Endothelial cell of umbilical vein (primary cell): Measurements from ENCODE around the gene ANGEL2. TPM values are rescaled to one million over a fixed set of nuclear protein-coding genes. Genes with fewer than 3 reads are reported as not detected.

Experiments
- BruUV-seq: library from RNA; stranded (reverse); fragments of 400-500 nt; replicated peaks from 2 replicates; lab custom pipeline; 2021; lab: Mats Ljungman, UMichigan
- CTCF ChIA-PET: fragments of 300-600, 350-600 bp; sonication (Branson Sonifier 250); formaldehyde crosslinking; loops from one replicate; lab custom pipeline; 2021; ENCODE audit warnings: antibody characterized with exemption, inconsistent platforms; lab: Charles Lee
- POLR2A ChIA-PET: fragments of 300-600, 350-600 bp; sonication (Branson Sonifier 250); formaldehyde crosslinking; loops from one replicate; lab custom pipeline; 2021; ENCODE audit warnings: antibody characterized with exemption, inconsistent platforms; lab: Charles Lee
- DNase-seq: peaks from one replicate; pipeline ENCODE4 v3.0.0-alpha.2; 2011; ENCODE audit warnings: low read depth, low spot score
- FAIRE-seq: peaks from 2 replicates; lab custom pipeline; 2011; peaks lifted over from hg19 to GRCh38; lab: Jason Lieb, UNC
- H2AFZ ChIP-seq: 2 replicates; pipeline ENCODE4 v1.6.0; 2012; ENCODE audit warnings: low read depth, low read length, control low read depth, inconsistent platforms
- H3K27ac ChIP-seq: 2 replicates; pipeline ENCODE4 v1.5.1; 2011; ENCODE audit warnings: low read depth, mild to moderate bottlenecking, control low read depth, low read length, moderate library complexity; ENCODE audit not compliant: insufficient read depth
- H3K27me3 ChIP-seq, 2 experiments: 2 replicates each; pipeline versions ENCODE4 v1.6.0 to v1.6.1; 2011; ENCODE audit warnings: low read length in 2 of 2, mixed read lengths in 1 of 2; ENCODE audit not compliant: control insufficient read depth in 2 of 2, insufficient read depth in 2 of 2
- H3K36me3 ChIP-seq, 2 experiments: 2 replicates in 1 of 2; 3 replicates in 1 of 2; pipeline ENCODE4 v1.5.1; 2011; ENCODE audit warnings: low read length in 2 of 2, mild to moderate bottlenecking in 1 of 2, moderate library complexity in 1 of 2; ENCODE audit not compliant: control insufficient read depth in 2 of 2, insufficient read depth in 2 of 2; ENCODE audit errors: extremely low read depth in 1 of 2
- H3K4me1 ChIP-seq: 3 replicates; pipeline ENCODE4 v1.5.1; 2011; ENCODE audit warnings: mild to moderate bottlenecking, low read length; ENCODE audit not compliant: control insufficient read depth, insufficient read depth; ENCODE audit errors: extremely low read depth
- H3K4me2 ChIP-seq: 2 replicates; pipeline ENCODE4 v1.6.1; 2011; ENCODE audit warnings: low read length, control low read depth, mixed read lengths; ENCODE audit not compliant: insufficient read depth
- H3K4me3 ChIP-seq, 3 experiments: fragments of 200-600 bp in 1 of 3; sonication (generic), shearing (Covaris generic) in 1 of 3; replicated peaks in 1 of 3; 2 replicates each; pipeline ENCODE4 v1.5.1; 2011 to 2016; ENCODE audit warnings: control low read depth in 3 of 3, low read length in 3 of 3, mild to moderate bottlenecking in 2 of 3, inconsistent platforms in 1 of 3, low read depth in 1 of 3, moderate library complexity in 1 of 3; ENCODE audit not compliant: insufficient read depth in 1 of 3
- H3K79me2 ChIP-seq: 2 replicates; pipeline ENCODE4 v1.6.0; 2012; ENCODE audit warnings: low read length, inconsistent platforms; ENCODE audit not compliant: control insufficient read depth, insufficient read depth
- H3K9ac ChIP-seq: replicated peaks from 2 replicates; pipeline ENCODE3; 2011; ENCODE audit warnings: low read length, control low read depth; ENCODE audit not compliant: insufficient read depth; ENCODE audit errors: extremely low read depth
- H3K9me1 ChIP-seq: replicated peaks from 3 replicates; pipeline ENCODE4 v1.6.0; 2011; ENCODE audit warnings: mild to moderate bottlenecking, low read length; ENCODE audit not compliant: control insufficient read depth, insufficient read depth; ENCODE audit errors: extremely low read depth
- H3K9me3 ChIP-seq: replicated peaks from 2 replicates; pipeline ENCODE4 v1.5.1; 2012; ENCODE audit warnings: low read length, inconsistent platforms; ENCODE audit not compliant: control insufficient read depth, insufficient read depth
- H4K20me1 ChIP-seq: replicated peaks from 2 replicates; pipeline ENCODE3; 2011; ENCODE audit warnings: mild to moderate bottlenecking, low read length; ENCODE audit not compliant: control insufficient read depth, insufficient read depth; ENCODE audit errors: extremely low read depth
- CTCF ChIP-seq, 2 donors: IDR thresholded peaks; 1 replicate in 1 of 2; 2 replicates in 1 of 2; pipeline ENCODE4 v1.5.1; 2011; ENCODE audit warnings: low read length in 2 of 2, mild to moderate bottlenecking in 2 of 2, moderate library complexity in 2 of 2, control low read depth in 1 of 2, inconsistent platforms in 1 of 2, low read depth in 1 of 2; ENCODE audit not compliant: insufficient read depth in 1 of 2; ENCODE audit errors: extremely low read depth in 1 of 2
- EZH2 ChIP-seq: IDR thresholded peaks from 2 replicates; pipeline ENCODE4 v1.6.1; 2012; ENCODE audit warnings: borderline replicate concordance, low read depth, mild to moderate bottlenecking, moderate library complexity, low read length, inconsistent platforms; ENCODE audit not compliant: severe bottlenecking
- FOS ChIP-seq: IDR thresholded peaks from 2 replicates; pipeline ENCODE4 v1.6.1; 2011; ENCODE audit warnings: mild to moderate bottlenecking, low read length, moderate library complexity, borderline replicate concordance; ENCODE audit not compliant: insufficient read depth
- GATA2 ChIP-seq: IDR thresholded peaks from 2 replicates; pipeline ENCODE4 v1.7.0; 2011; ENCODE audit warnings: low read depth, mild to moderate bottlenecking, moderate library complexity, mixed read lengths, low read length; ENCODE audit not compliant: insufficient read length, insufficient read depth
- JUN ChIP-seq: IDR thresholded peaks from 2 replicates; pipeline ENCODE4 v1.6.1; 2011; ENCODE audit warnings: borderline replicate concordance, low read depth; ENCODE audit not compliant: insufficient read length, insufficient read depth
- MAX ChIP-seq: IDR thresholded peaks from 2 replicates; pipeline ENCODE4 v1.6.1; 2011; ENCODE audit not compliant: insufficient read depth, insufficient read length
- MYC ChIP-seq: IDR thresholded peaks from one replicate; pipeline ENCODE4 v1.6.1; 2011; ENCODE audit warnings: mild to moderate bottlenecking, low read depth, low read length
- POLR2A ChIP-seq: IDR thresholded peaks from 2 replicates; pipeline ENCODE4 v1.6.1; 2012; ENCODE audit warnings: low read depth, mild to moderate bottlenecking, control low read depth, low read length
- POLR2AphosphoS5 ChIP-seq: IDR thresholded peaks from 2 replicates; pipeline ENCODE4 v1.6.1; 2012; ENCODE audit warnings: low read depth, mild to moderate bottlenecking, control low read depth, low read length, moderate library complexity; ENCODE audit not compliant: insufficient read depth
- dilution Hi-C: fragments of 300-500 bp; cut with MboI; formaldehyde crosslinking; loops from one replicate; pipeline ENCODE4 v1.15.0; 2019; ENCODE audit warnings: low sequenced_read_pairs; ENCODE audit not compliant: extremely low pct_ligation_motif_present
- intact Hi-C: fragments of 100-400 bp; cut with micrococcal nuclease; formaldehyde crosslinking; loops from one replicate; pipeline ENCODE4 v1.10.0; 2022
- polyA plus RNA-seq, 4 experiments: library from polyadenylated mRNA; depleted of rRNA in 3 of 4; stranded (reverse) in 3 of 4; unstranded in 1 of 4; fragments of >200 nt; gene quantifications; 2 replicates each; pipeline versions ENCODE4 v1.2.1 to v1.2.3, GENCODE V29; 2011 to 2012; ENCODE audit warnings: missing spikeins in 1 of 4
- total RNA-seq: library from RNA; stranded (reverse); gene quantifications from 2 replicates; pipeline ENCODE4 v1.2.3, GENCODE V29; 2021

The ANGEL2 gene
- total and polyA plus RNA-seq, 2 donors (not counting 3 experiments of a cell fraction or from before 2014, with no cell fraction given), result 11.9 to 39.1 TPM

- H3K27me3 ChIP-seq, result no peaks in the 10 kb centered on the region
- dilution Hi-C loops, result no loop called here
- H3K9me3 ChIP-seq, result no peaks in the 10 kb centered on the region
- intact Hi-C loops, result no loop called here
- POLR2A ChIA-PET, result no interaction called here
- FAIRE-seq (no peak), DNase-seq (no peak)
- TF ChIP-seq POLR2AphosphoS5 (no peak), JUN (no peak), EZH2 (no peak), POLR2A (no peak), MYC (no peak), GATA2 (no peak), FOS (no peak), CTCF (IDR thresholded peaks at IDR 0.05; ENCODE audit: extremely low read depth in 1 of 2, insufficient read depth in 1 of 2, low read depth in 1 of 2, low read length in 2 of 2) (no peak), MAX (no peak)
- no TSS peak for BruUV-seq
- no peak overlapping the region for H3K4me3 ChIP-seq
- H4K20me1 ChIP-seq, result no peaks in the 10 kb centered on the region
- H3K9ac ChIP-seq, result no peak overlapping the region
- no peaks in the 10 kb centered on the region for H3K4me1 ChIP-seq
- no peaks in the 10 kb centered on the region for H3K9me1 ChIP-seq
- CTCF ChIA-PET, result no interaction called here
- H3K4me2 ChIP-seq, result no peak overlapping the region
- H3K36me3 ChIP-seq, result no peaks in the 10 kb centered on the region
- peaks cover 15% of the 10 kb centered on the region for H3K79me2 ChIP-seq
- no peak overlapping the region for H3K27ac ChIP-seq
- no peak overlapping the region for H2AFZ ChIP-seq
Measured at GRCh38 chr1:213061263-213061662, 45.6 kb upstream of the ANGEL2 start.
